ENCODE data around the gene BIN2.

Gene BIN2

DNA sequence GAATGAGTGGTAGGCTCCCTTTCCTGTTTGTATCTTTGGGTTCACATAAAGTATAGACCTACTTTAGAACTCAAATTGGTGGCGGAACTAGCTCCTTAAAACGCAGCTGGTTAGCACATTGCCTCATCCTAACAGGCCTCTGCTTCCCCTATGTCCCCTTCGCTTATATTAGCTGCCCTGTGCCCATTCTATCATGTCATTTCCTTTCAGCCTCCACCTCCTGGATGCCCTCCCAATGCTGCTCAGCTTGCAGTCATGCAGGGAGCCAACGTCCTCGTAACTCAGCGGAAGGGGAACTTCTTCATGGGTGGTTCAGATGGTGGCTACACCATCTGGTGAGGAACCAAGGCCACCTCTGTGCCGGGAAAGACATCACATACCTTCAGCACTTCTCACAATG, 81.9 kb downstream of the BIN2 start:
- no peak overlapping the region for H3K9ac ChIP-seq
- peaks cover 19% of the 10 kb centered on the region for H3K4me1 ChIP-seq (ENCODE audit: low read depth, poor library complexity, severe bottlenecking)
- no peaks in the 10 kb centered on the region for H3K27me3 ChIP-seq (ENCODE audit: insufficient read depth, low read depth)

DNA sequence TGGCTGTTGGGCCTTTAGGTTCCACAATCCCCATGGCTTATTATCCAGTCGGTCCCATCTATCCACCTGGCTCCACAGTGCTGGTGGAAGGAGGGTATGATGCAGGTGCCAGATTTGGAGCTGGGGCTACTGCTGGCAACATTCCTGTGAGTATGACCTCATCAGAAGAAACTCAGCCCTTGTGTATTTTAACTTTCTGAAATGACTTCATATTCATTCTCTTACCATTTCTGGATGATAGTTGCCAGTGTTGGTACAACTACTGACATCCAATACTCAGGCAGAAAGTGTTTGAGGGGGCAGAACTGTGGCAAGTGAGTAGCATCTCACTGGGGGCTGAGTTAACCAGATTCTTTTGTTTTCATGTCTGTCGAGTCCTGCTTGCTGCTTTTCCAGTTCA, 83.0 kb downstream of the BIN2 start:
- Histone ChIP-seq H3K4me2 (0 out of 2 replicates have a peak overlapping the region, but pooled peaks have one; percentile 93), H3K4me1 (ENCODE audit: low read depth, poor library complexity, severe bottlenecking) (peaks cover 19% of the 10 kb centered on the region), H4K20me1 (ENCODE audit: insufficient read depth) (no peaks in the 10 kb centered on the region), H2AFZ (ENCODE audit: low read depth) (no peak overlapping the region), H3K9ac (no peak overlapping the region), H3K4me3 (IDR thresholded peaks at IDR 0.05; ENCODE audit: insufficient read depth, low read depth, low read length) (no peak overlapping the region), H3K27ac (no peak overlapping the region), H3K79me2 (ENCODE audit: insufficient read depth, low read depth) (peaks cover 16% of the 10 kb centered on the region), H3K27me3 (ENCODE audit: insufficient read depth, low read depth) (no peaks in the 10 kb centered on the region), H3K36me3 (ENCODE audit: insufficient read depth) (peaks cover 7% of the 10 kb centered on the region; the same call in 1 of the 2 replicates)
- TF ChIP-seq, protein P1, sequence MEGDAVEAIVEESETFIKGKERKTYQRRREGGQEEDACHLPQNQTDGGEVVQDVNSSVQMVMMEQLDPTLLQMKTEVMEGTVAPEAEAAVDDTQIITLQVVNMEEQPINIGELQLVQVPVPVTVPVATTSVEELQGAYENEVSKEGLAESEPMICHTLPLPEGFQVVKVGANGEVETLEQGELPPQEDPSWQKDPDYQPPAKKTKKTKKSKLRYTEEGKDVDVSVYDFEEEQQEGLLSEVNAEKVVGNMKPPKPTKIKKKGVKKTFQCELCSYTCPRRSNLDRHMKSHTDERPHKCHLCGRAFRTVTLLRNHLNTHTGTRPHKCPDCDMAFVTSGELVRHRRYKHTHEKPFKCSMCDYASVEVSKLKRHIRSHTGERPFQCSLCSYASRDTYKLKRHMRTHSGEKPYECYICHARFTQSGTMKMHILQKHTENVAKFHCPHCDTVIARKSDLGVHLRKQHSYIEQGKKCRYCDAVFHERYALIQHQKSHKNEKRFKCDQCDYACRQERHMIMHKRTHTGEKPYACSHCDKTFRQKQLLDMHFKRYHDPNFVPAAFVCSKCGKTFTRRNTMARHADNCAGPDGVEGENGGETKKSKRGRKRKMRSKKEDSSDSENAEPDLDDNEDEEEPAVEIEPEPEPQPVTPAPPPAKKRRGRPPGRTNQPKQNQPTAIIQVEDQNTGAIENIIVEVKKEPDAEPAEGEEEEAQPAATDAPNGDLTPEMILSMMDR (conservative IDR thresholded peaks at IDR 0.05; ENCODE audit: low read depth, low read length), result no peak

More for the DNA sequence above, 81.9 kb downstream of the BIN2 start:
- Histone ChIP-seq H2AFZ (ENCODE audit: low read depth) (no peak overlapping the region), H3K27ac (no peak overlapping the region), H4K20me1 (ENCODE audit: insufficient read depth) (no peaks in the 10 kb centered on the region), H3K36me3 (ENCODE audit: insufficient read depth) (peaks cover 7% of the 10 kb centered on the region; the same call in 1 of the 2 replicates), H3K79me2 (ENCODE audit: insufficient read depth, low read depth) (peaks cover 16% of the 10 kb centered on the region), H3K4me2 (no peak overlapping the region), H3K4me3 (IDR thresholded peaks at IDR 0.05; ENCODE audit: insufficient read depth, low read depth, low read length) (no peak overlapping the region)
- TF ChIP-seq, protein P1 (conservative IDR thresholded peaks at IDR 0.05; ENCODE audit: low read depth, low read length), result no peak

DNA sequence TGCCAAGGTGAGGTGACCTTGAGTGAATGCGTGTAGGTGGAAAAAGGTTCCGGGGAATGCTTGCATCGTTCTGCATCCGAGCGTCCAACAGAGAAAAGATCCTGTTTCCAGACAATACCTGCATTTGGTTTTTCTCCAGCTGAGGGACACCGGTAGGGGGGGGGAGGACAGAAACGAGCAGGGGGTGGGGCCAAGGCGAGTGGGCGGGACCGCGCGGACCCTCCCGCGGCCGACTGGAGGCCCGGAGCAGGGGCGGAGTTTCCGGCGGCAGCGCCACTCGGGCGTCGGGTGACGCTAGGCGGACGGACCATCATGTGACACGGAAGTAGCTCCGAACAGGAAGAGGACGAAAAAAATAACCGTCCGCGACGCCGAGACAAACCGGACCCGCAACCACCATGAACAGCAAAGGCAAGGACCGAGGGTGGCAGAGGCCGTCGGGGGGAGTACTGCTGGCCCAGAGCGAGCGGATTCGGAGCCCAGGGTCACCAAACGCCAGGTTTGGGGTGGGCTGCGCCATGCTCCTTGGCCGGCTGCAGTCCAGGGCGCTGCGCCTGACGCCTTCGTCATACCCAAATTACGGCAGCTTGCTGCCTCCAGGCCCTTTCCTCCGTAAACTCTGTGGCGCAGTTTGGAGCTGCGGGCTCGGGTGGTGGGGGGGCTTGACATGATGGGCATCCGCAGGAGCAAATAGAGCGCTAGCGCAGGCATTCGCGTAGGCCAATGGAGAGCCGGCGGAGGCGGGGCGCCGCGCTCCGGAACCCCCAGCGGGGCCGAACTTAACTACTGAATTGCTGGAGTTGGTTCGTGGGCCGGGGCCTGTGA, 85.3 kb downstream of the BIN2 start, which contains the start of gene DAZAP2:
Gene DAZAP2, plus strand, starts transcription at position 317 of the 825 bp plus-strand sequence. Its CDS starts 82 bp downstream, at position 399.
- TF ChIP-seq, protein P1 (conservative IDR thresholded peaks at IDR 0.05; ENCODE audit: low read depth, low read length), result no peak
- peaks cover 19% of the 10 kb centered on the region for H3K4me1 ChIP-seq (ENCODE audit: low read depth, poor library complexity, severe bottlenecking)
- H3K27me3 ChIP-seq (ENCODE audit: insufficient read depth, low read depth), result no peaks in the 10 kb centered on the region
- peaks cover 16% of the 10 kb centered on the region for H3K79me2 ChIP-seq (ENCODE audit: insufficient read depth, low read depth)
- H3K9ac ChIP-seq, result peak within 1 kb of the TSS; percentile 100
- no peak within 1 kb of the TSS for H3K4me3 ChIP-seq (IDR thresholded peaks at IDR 0.05; ENCODE audit: insufficient read depth, low read depth, low read length)
- no peaks in the 10 kb centered on the region for H4K20me1 ChIP-seq (ENCODE audit: insufficient read depth)
- peak within 1 kb of the TSS; percentile 99 for H3K4me2 ChIP-seq
- peaks cover 7% of the 10 kb centered on the region; the same call in 1 of the 2 replicates for H3K36me3 ChIP-seq (ENCODE audit: insufficient read depth)
- H3K27ac ChIP-seq, result peak within 1 kb of the TSS; percentile 99
- H2AFZ ChIP-seq (ENCODE audit: low read depth), result peak within 1 kb of the TSS; percentile 98

DNA sequence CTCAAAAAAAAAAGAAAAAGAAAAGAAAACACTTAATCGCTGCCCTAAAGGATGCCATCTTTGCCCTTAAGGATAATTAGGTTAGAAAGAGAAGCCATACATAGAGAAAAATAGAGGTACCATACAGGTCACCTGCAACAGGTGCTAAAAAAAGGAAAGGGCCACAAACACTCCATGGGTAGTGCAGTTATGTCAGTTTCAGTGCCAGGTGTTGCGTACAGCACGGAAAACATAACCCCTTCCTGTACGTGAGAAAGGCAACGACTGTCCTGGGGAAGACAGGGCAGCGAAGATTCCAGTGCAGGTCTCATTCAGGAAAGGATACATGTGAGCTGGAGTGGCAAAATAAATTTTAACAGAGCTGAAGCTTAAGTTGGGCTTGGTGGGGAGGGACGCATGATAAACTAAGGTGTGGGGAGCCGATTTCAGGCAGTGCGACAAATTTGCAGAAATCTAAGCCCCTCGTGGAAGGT, 85.9 kb downstream of the BIN2 start:
- H2AFZ ChIP-seq (ENCODE audit: low read depth), result peak overlapping the region; percentile 98
- H3K4me1 ChIP-seq (ENCODE audit: low read depth, poor library complexity, severe bottlenecking), result peaks cover 19% of the 10 kb centered on the region
- peak overlapping the region; percentile 100; the same call in 1 of the 2 replicates for H3K9ac ChIP-seq
- H3K4me2 ChIP-seq, result peak overlapping the region; percentile 99
- no peak overlapping the region for H3K4me3 ChIP-seq (IDR thresholded peaks at IDR 0.05; ENCODE audit: insufficient read depth, low read depth, low read length)
- H4K20me1 ChIP-seq (ENCODE audit: insufficient read depth), result no peaks in the 10 kb centered on the region
- H3K36me3 ChIP-seq (ENCODE audit: insufficient read depth), result peaks cover 7% of the 10 kb centered on the region; the same call in 1 of the 2 replicates
- peaks cover 16% of the 10 kb centered on the region for H3K79me2 ChIP-seq (ENCODE audit: insufficient read depth, low read depth)
- TF ChIP-seq, protein P1 (conservative IDR thresholded peaks at IDR 0.05; ENCODE audit: low read depth, low read length), result no peak
- no peaks in the 10 kb centered on the region for H3K27me3 ChIP-seq (ENCODE audit: insufficient read depth, low read depth)
- peak overlapping the region; percentile 99; the same call in 1 of the 2 replicates for H3K27ac ChIP-seq
